Smooth muscle cell (in vitro differentiated cells): ENCODE results near the gene MRPL34. TPM values are rescaled to one million over a fixed set of nuclear protein-coding genes. Genes with fewer than 3 reads are reported as not detected.
A peak's percentile ranks its signal among the peaks of the same experiment; 100 is the strongest.

Experiments used
- DNase-seq: peaks from one replicate; lab custom pipeline; 2025; ENCODE audit not compliant: unreplicated experiment; lab: John Stamatoyannopoulos, UW
- H2AFZ ChIP-seq: fragments of 200-600 bp; sonication (generic); 2 replicates; pipeline ENCODE4 v1.6.0; 2016; ENCODE audit warnings: antibody characterized with exemption, low read depth, mild to moderate bottlenecking
- H3F3A ChIP-seq: fragments of 200-600 bp; sonication (generic); 2 replicates; pipeline ENCODE4 v1.6.0; 2017; ENCODE audit warnings: antibody characterized with exemption, low read depth
- H3K27ac ChIP-seq: fragments of 200-600 bp; sonication (generic); 2 replicates; pipeline ENCODE4 v1.5.1; 2016; ENCODE audit warnings: low read depth, mild to moderate bottlenecking
- H3K27me3 ChIP-seq: fragments of 200-600 bp; sonication (generic); 2 replicates; pipeline ENCODE4 v1.6.1; 2016; ENCODE audit warnings: low read depth, mild to moderate bottlenecking
- H3K36me3 ChIP-seq: fragments of 200-600 bp; sonication (generic); 2 replicates; pipeline ENCODE4 v1.5.1; 2016; ENCODE audit warnings: low read depth
- H3K4me1 ChIP-seq: fragments of 200-600 bp; sonication (generic); 2 replicates; pipeline ENCODE4 v1.5.1; 2016; ENCODE audit warnings: low read depth
- H3K4me2 ChIP-seq: fragments of 200-600 bp; sonication (generic); 2 replicates; pipeline ENCODE4 v1.6.0; 2016; ENCODE audit warnings: mild to moderate bottlenecking
- H3K4me3 ChIP-seq: fragments of 200-600 bp; sonication (generic); 2 replicates; pipeline ENCODE4 v1.5.1; 2016; ENCODE audit warnings: mild to moderate bottlenecking
- H3K79me2 ChIP-seq: fragments of 200-600 bp; sonication (generic); 2 replicates; pipeline ENCODE4 v1.6.0; 2016; ENCODE audit warnings: low read depth, mild to moderate bottlenecking
- H3K9ac ChIP-seq: fragments of 200-600 bp; sonication (generic); 2 replicates; pipeline ENCODE4 v1.6.0; 2016; ENCODE audit warnings: low read depth
- H3K9me3 ChIP-seq: fragments of 200-600 bp; sonication (generic); replicated peaks from 2 replicates; pipeline ENCODE4 v1.5.1; 2016; ENCODE audit warnings: low read depth
- H4K20me1 ChIP-seq: fragments of 200-600 bp; sonication (generic); 2 replicates; pipeline ENCODE4 v1.6.0; 2016; ENCODE audit warnings: low read depth
- CTCF ChIP-seq: fragments of 200-600 bp; sonication (generic); IDR thresholded peaks from 2 replicates; pipeline ENCODE4 v1.5.1; 2017; ENCODE audit warnings: borderline replicate concordance, mild to moderate bottlenecking, antibody characterized with exemption; ENCODE audit not compliant: insufficient read depth, poor library complexity, severe bottlenecking
- WGBS: methylation state at CpG from one replicate; pipeline ENCODE4 v1.1.7; 2016; ENCODE audit warnings: low lambda C conversion rate; 5-methylcytosine and 5-hydroxymethylcytosine counted together
- polyA plus RNA-seq: library from polyadenylated mRNA; unstranded; fragments of >200 nt; fragmentation: Nextera tagmentation; extraction: Ambion mirVana; gene quantifications from 2 replicates; pipeline ENCODE4 v1.2.1, GENCODE V29; 2016
- total RNA-seq: library from RNA; depleted of rRNA; stranded (reverse); fragments of >200 nt; gene quantifications from 2 replicates; pipeline ENCODE4 v1.2.3, GENCODE V29; 2014

MRPL34 gene
- 32.0 and 67.2 TPM in 2 replicates for total RNA-seq
- 78.6 and 84.2 TPM in 2 replicates for polyA plus RNA-seq

DNA sequence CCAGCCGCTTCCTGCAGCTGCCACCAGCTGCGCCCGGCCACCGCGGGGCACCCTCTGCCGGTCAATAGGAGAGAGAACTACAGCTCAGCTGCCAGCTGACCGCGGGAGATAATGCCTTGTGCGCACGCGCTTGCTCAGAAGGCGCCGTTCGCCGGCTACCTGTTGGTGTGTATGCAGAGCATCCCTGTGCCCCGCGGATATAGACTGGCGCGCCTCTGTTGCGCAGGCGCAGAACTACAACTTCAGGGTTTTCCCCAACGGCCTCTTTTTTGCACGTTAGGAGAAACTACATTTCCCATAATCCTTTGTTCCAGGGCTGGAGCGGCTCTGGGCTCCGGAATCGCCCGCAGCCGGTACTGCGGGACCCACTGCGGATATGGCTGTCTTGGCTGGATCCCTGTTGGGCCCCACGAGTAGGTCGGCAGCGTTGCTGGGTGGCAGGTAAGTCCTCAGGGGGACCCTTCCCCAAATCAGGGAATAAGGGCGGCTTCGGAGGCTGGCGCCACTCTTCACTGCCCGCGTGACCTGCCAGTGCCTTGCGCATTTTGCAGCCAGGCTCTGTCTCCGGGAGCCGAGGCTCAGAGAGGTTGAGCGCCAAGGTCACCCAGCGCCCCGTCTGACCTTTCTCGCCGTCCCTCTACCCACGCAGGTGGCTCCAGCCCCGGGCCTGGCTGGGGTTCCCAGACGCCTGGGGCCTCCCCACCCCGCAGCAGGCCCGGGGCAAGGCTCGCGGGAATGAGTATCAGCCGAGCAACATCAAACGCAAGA, at the start of gene MRPL34:
Gene MRPL34 (plus strand): TSS at position 356 of the 768 bp plus-strand sequence. CDS start 21 bp downstream, at position 377.
- WGBS, result under 1% methylated on average over 55 of the region's 55 CpGs
- H3K27ac ChIP-seq, result peak within 1 kb of the TSS; percentile 57

GRCh38 chr19:17256130-17256529, 49.5 kb upstream of the MRPL34 start:
- no peak overlapping the region for H3K9ac ChIP-seq
- no peaks in the 10 kb centered on the region for H3K27me3 ChIP-seq
- H4K20me1 ChIP-seq, result no peaks in the 10 kb centered on the region
- no peaks in the 10 kb centered on the region for H3K36me3 ChIP-seq
- no peak overlapping the region for H2AFZ ChIP-seq
- no peaks in the 10 kb centered on the region for H3F3A ChIP-seq
- H3K4me2 ChIP-seq, result no peak overlapping the region
- DNase-seq, result no peak
- H3K79me2 ChIP-seq, result no peaks in the 10 kb centered on the region
- H3K4me3 ChIP-seq, result no peak overlapping the region
- no peak overlapping the region for H3K27ac ChIP-seq
- 80% methylated on average over 3 of the region's 3 CpGs for WGBS
- no peaks in the 10 kb centered on the region for H3K9me3 ChIP-seq
- no peak for TF ChIP-seq CTCF
- no peaks in the 10 kb centered on the region for H3K4me1 ChIP-seq

More for the DNA sequence above, at the start of gene MRPL34:
- H4K20me1 ChIP-seq, result peaks cover 4% of the 10 kb centered on the region
- H3K9ac ChIP-seq, result peak within 1 kb of the TSS; percentile 40
- H3K9me3 ChIP-seq, result no peaks in the 10 kb centered on the region
- H3K79me2 ChIP-seq, result peaks cover 13% of the 10 kb centered on the region
- H3K4me1 ChIP-seq, result peaks cover 17% of the 10 kb centered on the region
- peak within 1 kb of the TSS; percentile 85 for H3K4me2 ChIP-seq
- peak; percentile 58 for TF ChIP-seq CTCF
- H2AFZ ChIP-seq, result peak within 1 kb of the TSS; percentile 84
- H3F3A ChIP-seq, result peaks cover 5% of the 10 kb centered on the region
- no peaks in the 10 kb centered on the region for H3K36me3 ChIP-seq
- no peaks in the 10 kb centered on the region for H3K27me3 ChIP-seq
- peak; percentile 85 for DNase-seq
- H3K4me3 ChIP-seq, result peak within 1 kb of the TSS; percentile 68

GRCh38 chr19:17259118-17259780, 46.4 kb upstream of the MRPL34 start:
- WGBS, result 94% methylated on average over 9 of the region's 9 CpGs
- Histone ChIP-seq H3K27ac (no peak overlapping the region), H3K4me1 (no peaks in the 10 kb centered on the region), H3K79me2 (no peaks in the 10 kb centered on the region), H4K20me1 (no peaks in the 10 kb centered on the region), H3K4me3 (no peak overlapping the region), H3K9me3 (no peaks in the 10 kb centered on the region), H3K9ac (no peak overlapping the region), H3K36me3 (no peaks in the 10 kb centered on the region), H3K27me3 (no peaks in the 10 kb centered on the region), H3F3A (no peaks in the 10 kb centered on the region), H3K4me2 (no peak overlapping the region), H2AFZ (no peak overlapping the region)
- no peak for DNase-seq
- no peak for TF ChIP-seq CTCF
